Loucy (cell line): Measurements from ENCODE around the gene PIGZ.

Experiments used
- EZH2phosphoT487 ChIP-seq: fragments of 200-600 bp; IDR thresholded peaks from 2 replicates; pipeline ENCODE4 v1.6.1; 2018; ENCODE audit warnings: antibody characterized with exemption, mild to moderate bottlenecking, moderate library complexity, borderline replicate concordance
- TF ChIP-seq, protein P1 (sequence below): fragments of 200-600 bp; sonication (generic); conservative IDR thresholded peaks from 2 replicates; pipeline ENCODE4 v1.5.1; 2014; ENCODE audit warnings: mild to moderate bottlenecking, antibody characterized with exemption, low read length

DNA sequence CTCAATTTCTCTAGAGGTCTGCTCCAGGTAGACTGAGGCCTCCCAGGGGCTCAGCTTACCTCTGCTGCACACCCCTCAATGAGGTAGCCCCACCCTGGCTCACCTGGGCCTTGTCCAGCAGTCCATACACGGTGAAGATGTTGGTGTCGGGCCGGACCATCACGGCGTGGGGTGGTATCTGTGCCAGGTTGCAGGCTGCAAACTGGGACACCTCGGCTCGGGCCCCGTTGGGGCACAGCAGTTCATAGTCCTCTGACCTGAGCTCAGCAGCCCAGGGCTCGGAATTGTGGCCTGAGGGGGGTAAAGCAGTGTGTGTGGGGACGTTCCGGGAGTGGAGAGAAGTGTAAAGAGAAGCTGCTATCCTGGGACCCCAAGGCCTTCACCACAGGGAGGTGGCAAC is 37.8 kb upstream of the PIGZ start:
- TF ChIP-seq, protein P1, sequence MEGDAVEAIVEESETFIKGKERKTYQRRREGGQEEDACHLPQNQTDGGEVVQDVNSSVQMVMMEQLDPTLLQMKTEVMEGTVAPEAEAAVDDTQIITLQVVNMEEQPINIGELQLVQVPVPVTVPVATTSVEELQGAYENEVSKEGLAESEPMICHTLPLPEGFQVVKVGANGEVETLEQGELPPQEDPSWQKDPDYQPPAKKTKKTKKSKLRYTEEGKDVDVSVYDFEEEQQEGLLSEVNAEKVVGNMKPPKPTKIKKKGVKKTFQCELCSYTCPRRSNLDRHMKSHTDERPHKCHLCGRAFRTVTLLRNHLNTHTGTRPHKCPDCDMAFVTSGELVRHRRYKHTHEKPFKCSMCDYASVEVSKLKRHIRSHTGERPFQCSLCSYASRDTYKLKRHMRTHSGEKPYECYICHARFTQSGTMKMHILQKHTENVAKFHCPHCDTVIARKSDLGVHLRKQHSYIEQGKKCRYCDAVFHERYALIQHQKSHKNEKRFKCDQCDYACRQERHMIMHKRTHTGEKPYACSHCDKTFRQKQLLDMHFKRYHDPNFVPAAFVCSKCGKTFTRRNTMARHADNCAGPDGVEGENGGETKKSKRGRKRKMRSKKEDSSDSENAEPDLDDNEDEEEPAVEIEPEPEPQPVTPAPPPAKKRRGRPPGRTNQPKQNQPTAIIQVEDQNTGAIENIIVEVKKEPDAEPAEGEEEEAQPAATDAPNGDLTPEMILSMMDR, result no peak
- TF ChIP-seq EZH2phosphoT487, result no peak
